ENCODE results near the gene FMNL3. TPM values are rescaled to one million over a fixed set of nuclear protein-coding genes. Genes with fewer than 3 reads are reported as not detected.

The FMNL3 gene
- total RNA-seq, 1 experiment from 2014 or later = 3.5 TPM

DNA sequence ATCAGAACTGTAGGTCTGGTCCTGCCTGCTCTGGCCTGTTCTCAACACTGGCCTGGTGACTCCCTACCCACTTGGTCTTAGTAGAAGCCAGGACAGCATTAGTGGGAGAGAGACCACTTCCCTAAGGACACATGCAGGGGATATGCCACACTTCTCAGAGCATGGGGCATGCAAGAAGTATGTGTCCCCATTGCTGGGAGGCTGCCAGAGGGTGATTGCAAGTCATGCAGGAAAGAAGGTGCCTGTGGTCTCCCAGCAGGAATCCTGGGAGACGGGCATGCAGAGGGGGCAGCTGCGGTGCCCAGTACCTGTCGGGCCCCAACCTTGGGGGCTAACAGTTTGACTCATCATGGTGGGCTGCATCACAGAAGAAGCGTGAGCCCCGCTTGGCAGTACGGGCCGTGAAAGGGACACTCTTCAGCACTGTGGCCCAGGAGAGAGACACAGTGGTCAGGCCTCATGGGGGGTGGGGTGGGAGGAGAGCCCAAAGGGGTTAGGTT lies 60.8 kb downstream of the FMNL3 start:
- POLR2A ChIA-PET = interaction anchor here (1.6 to 2.5 kb wide), 2 partner anchors 95 kb away, joined by 5 to 14 read pairs; partner anchors contain the start of gene TMBIM6

More for the DNA sequence above, 60.8 kb downstream of the FMNL3 start:
- no peak for TF ChIP-seq ZNF274 (IDR thresholded peaks at IDR 0.05; ENCODE audit: low read depth, low read length)
- no peak for TF ChIP-seq ZFX (IDR thresholded peaks at IDR 0.05)
- TF ChIP-seq SRF (IDR thresholded peaks at IDR 0.05; ENCODE audit: low read depth) = no peak
- no peak for TF ChIP-seq EZH2phosphoT487 (IDR thresholded peaks at IDR 0.05; ENCODE audit: borderline replicate concordance)
- TF ChIP-seq, protein P1, sequence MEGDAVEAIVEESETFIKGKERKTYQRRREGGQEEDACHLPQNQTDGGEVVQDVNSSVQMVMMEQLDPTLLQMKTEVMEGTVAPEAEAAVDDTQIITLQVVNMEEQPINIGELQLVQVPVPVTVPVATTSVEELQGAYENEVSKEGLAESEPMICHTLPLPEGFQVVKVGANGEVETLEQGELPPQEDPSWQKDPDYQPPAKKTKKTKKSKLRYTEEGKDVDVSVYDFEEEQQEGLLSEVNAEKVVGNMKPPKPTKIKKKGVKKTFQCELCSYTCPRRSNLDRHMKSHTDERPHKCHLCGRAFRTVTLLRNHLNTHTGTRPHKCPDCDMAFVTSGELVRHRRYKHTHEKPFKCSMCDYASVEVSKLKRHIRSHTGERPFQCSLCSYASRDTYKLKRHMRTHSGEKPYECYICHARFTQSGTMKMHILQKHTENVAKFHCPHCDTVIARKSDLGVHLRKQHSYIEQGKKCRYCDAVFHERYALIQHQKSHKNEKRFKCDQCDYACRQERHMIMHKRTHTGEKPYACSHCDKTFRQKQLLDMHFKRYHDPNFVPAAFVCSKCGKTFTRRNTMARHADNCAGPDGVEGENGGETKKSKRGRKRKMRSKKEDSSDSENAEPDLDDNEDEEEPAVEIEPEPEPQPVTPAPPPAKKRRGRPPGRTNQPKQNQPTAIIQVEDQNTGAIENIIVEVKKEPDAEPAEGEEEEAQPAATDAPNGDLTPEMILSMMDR (IDR thresholded peaks at IDR 0.05 in 2 of 3, conservative IDR thresholded peaks at IDR 0.05 in 1 of 3; ENCODE audit: borderline replicate concordance in 1 of 3, insufficient read depth in 1 of 3, low read depth in 2 of 3, low read length in 2 of 3) = no peak
- H3K9me3 ChIP-seq (ENCODE audit: control insufficient read depth in 1 of 2, insufficient read depth in 1 of 2, low read depth in 1 of 2, low read length in 2 of 2) = no peaks in the 10 kb centered on the region
- ATAC-seq = no peak
- no peak overlapping the region for H3K4me3 ChIP-seq (replicated peaks in 1 of 2; ENCODE audit: low read depth in 1 of 2, low read length in 2 of 2)
- RAD21 ChIA-PET (ENCODE audit: low non-redundant PET in 1 of 2, low total read pairs in 2 of 2, uncharacterized antibody in 2 of 2, unreplicated experiment in 2 of 2) = no interaction called here
- no peak overlapping the region for H2AFZ ChIP-seq (ENCODE audit: low read depth, low read length, poor library complexity, severe bottlenecking)
- DNase-seq (ENCODE audit: low read depth, low spot score) = no peak
- H4K20me1 ChIP-seq (ENCODE audit: insufficient read depth) = no peaks in the 10 kb centered on the region
- no peaks in the 10 kb centered on the region for H3K9me2 ChIP-seq (ENCODE audit: insufficient read depth)
- H3K36me3 ChIP-seq (ENCODE audit: control insufficient read depth in 1 of 2, insufficient read depth in 2 of 2, low read length in 2 of 2) = no peaks in the 10 kb centered on the region
- H3K9ac ChIP-seq (ENCODE audit: low read length) = no peak overlapping the region
- H3K27ac ChIP-seq (ENCODE audit: low read depth, low read length) = no peak overlapping the region
- BruUV-seq (replicated peaks) = no TSS peak
- H3K4me1 ChIP-seq (ENCODE audit: control insufficient read depth in 1 of 2, insufficient read depth in 2 of 2, low read length in 2 of 2) = peaks cover 0 to 4% of the 10 kb centered on the region in 2 experiments; a peak in 2 of 4 replicates
- intact Hi-C loops (cut with micrococcal nuclease) = loop anchor here (10.0 kb wide), 1 partner anchor 188 kb away; no protein-coding TSS in a partner anchor
- H3K27me3 ChIP-seq (ENCODE audit: insufficient read depth, low read length) = no peaks in the 10 kb centered on the region
- H3K79me2 ChIP-seq (ENCODE audit: insufficient read depth, low read length) = no peaks in the 10 kb centered on the region
- CTCF ChIA-PET = no interaction called here
- H3K4me2 ChIP-seq (ENCODE audit: low read length) = no peak overlapping the region
